GM12878 (cell line): ENCODE results near the gene RTF1. TPM values are rescaled to one million over a fixed set of nuclear protein-coding genes. Genes with fewer than 3 reads are reported as not detected.
A peak's percentile ranks its signal among the peaks of the same experiment; 100 is the strongest.

Experiments used
- ATAC-seq: fragments of 200-7000 bp; cut with Tn5 transposase; 3 replicates; pipeline ENCODE4 v1.9.1; 2020; ENCODE audit warnings: mild to moderate bottlenecking, moderate library complexity
- BruUV-seq: library from RNA; stranded (reverse); fragments of 400-500 nt; replicated peaks from 2 replicates; lab custom pipeline; 2021; lab: Mats Ljungman, UMichigan
- CTCF ChIA-PET: fragments of 300-600 bp; sonication (Branson Sonifier 250); formaldehyde crosslinking; extraction: SDS; loops from one replicate; lab custom pipeline; 2021; ENCODE audit warnings: inconsistent platforms; lab: Yijun Ruan, JAX
- POLR2A ChIA-PET: fragments of 350-600 bp; formaldehyde crosslinking; extraction: SDS; loops from one replicate; lab custom pipeline; 2021; ENCODE audit warnings: inconsistent platforms; lab: Charles Lee
- RAD21 ChIA-PET: fragments of 300-600 bp; sonication (Branson Sonifier 250); formaldehyde crosslinking; loops from one replicate; lab custom pipeline; 2023; ENCODE audit warnings: antibody characterized with exemption; ENCODE audit not compliant: unreplicated experiment; lab: Charles Lee
- SMC1A ChIA-PET: fragments of 300-600 bp; sonication (Branson Sonifier 250); formaldehyde crosslinking; loops from one replicate; lab custom pipeline; 2023; ENCODE audit not compliant: unreplicated experiment, uncharacterized antibody; lab: Charles Lee
- DNase-seq: peaks from one replicate; pipeline ENCODE4 v3.0.0-alpha.2; 2011; ENCODE audit warnings: low read depth, low spot score
- FAIRE-seq: peaks from 3 replicates; lab custom pipeline; 2011; peaks lifted over from hg19 to GRCh38; lab: Jason Lieb, UNC
- H2AFZ ChIP-seq: 2 replicates; pipeline ENCODE4 v1.6.0; 2011; ENCODE audit warnings: low read depth, low read length, control low read depth; ENCODE audit not compliant: control insufficient read depth
- H3K27ac ChIP-seq: 2 replicates; pipeline ENCODE4 v1.5.1; 2011; ENCODE audit warnings: control low read depth; ENCODE audit not compliant: control insufficient read depth, insufficient read depth
- H3K27me3 ChIP-seq, 2 experiments: replicated peaks in 1 of 2; 2 replicates each; pipeline versions ENCODE4 v1.6.0 to v1.6.1; 2011; ENCODE audit warnings: low read length in 1 of 2; ENCODE audit not compliant: control insufficient read depth in 2 of 2, insufficient read depth in 2 of 2
- H3K36me3 ChIP-seq, 2 experiments: 2 replicates each; pipeline ENCODE4 v1.5.1; 2011; ENCODE audit warnings: low read length in 1 of 2; ENCODE audit not compliant: control insufficient read depth in 2 of 2, insufficient read depth in 2 of 2
- H3K4me1 ChIP-seq: 2 replicates; pipeline ENCODE4 v1.6.1; 2011; ENCODE audit warnings: mild to moderate bottlenecking, low read length, moderate library complexity, mixed read lengths; ENCODE audit not compliant: control insufficient read depth, insufficient read depth
- H3K4me2 ChIP-seq: 2 replicates; pipeline ENCODE4 v1.6.0; 2011; ENCODE audit warnings: control low read depth; ENCODE audit not compliant: control insufficient read depth, insufficient read depth
- H3K4me3 ChIP-seq: fragments of 200-600 bp; sonication (generic); 2 replicates; pipeline ENCODE4 v1.5.1; 2016
- H3K79me2 ChIP-seq: 2 replicates; pipeline ENCODE4 v1.6.0; 2011; ENCODE audit warnings: low read length; ENCODE audit not compliant: control insufficient read depth, insufficient read depth
- H3K9ac ChIP-seq: 2 replicates; pipeline ENCODE4 v1.8.0; 2011; ENCODE audit warnings: low read length, control low read depth, mixed read lengths; ENCODE audit not compliant: control insufficient read depth, insufficient read depth
- H3K9me3 ChIP-seq: replicated peaks from 3 replicates; pipeline ENCODE4 v1.5.1; 2011; ENCODE audit warnings: mild to moderate bottlenecking, low read length; ENCODE audit not compliant: control insufficient read depth, insufficient read depth
- H4K20me1 ChIP-seq: 2 replicates; pipeline ENCODE4 v1.6.0; 2011; ENCODE audit not compliant: control insufficient read depth, insufficient read depth
- BCL3 ChIP-seq: IDR thresholded peaks from 2 replicates; pipeline ENCODE4 v1.6.1; 2011; ENCODE audit warnings: borderline replicate concordance, low read depth, mild to moderate bottlenecking, moderate library complexity, low read length; ENCODE audit not compliant: insufficient read depth, poor library complexity, severe bottlenecking
- CTCF ChIP-seq, 3 experiments: IDR thresholded peaks in 2 of 3; conservative IDR thresholded peaks in 1 of 3; 2 replicates each; pipeline ENCODE4 v1.5.1; 2011; ENCODE audit warnings: low read depth in 3 of 3, low read length in 3 of 3, mild to moderate bottlenecking in 3 of 3, control low read depth in 2 of 3, moderate library complexity in 2 of 3, inconsistent platforms in 1 of 3, mixed read lengths in 1 of 3; ENCODE audit not compliant: control insufficient read depth in 2 of 3, insufficient read depth in 1 of 3; ENCODE audit errors: extremely low read depth in 1 of 3
- FOXM1 ChIP-seq: IDR thresholded peaks from 2 replicates; pipeline ENCODE4 v1.6.1; 2012; ENCODE audit warnings: low read depth, mild to moderate bottlenecking, inconsistent platforms, low read length, moderate library complexity
- GATAD2B ChIP-seq: fragments of 450-650 bp; conservative IDR thresholded peaks from 2 replicates; pipeline ENCODE4 v1.6.1; 2017; ENCODE audit warnings: low read depth, mild to moderate bottlenecking, moderate library complexity
- NR2C2 ChIP-seq: IDR thresholded peaks from 2 replicates; pipeline ENCODE4 v1.6.1; 2011; ENCODE audit warnings: borderline replicate concordance, low read depth; ENCODE audit not compliant: control insufficient read depth, insufficient read length
- RAD21 ChIP-seq: IDR thresholded peaks from 2 replicates; pipeline ENCODE4 v1.6.1; 2011; ENCODE audit warnings: mild to moderate bottlenecking, low read depth, low read length, moderate library complexity; ENCODE audit not compliant: insufficient read depth
- RB1 ChIP-seq: fragments of 450-650 bp; formaldehyde crosslinking; IDR thresholded peaks from 2 replicates; pipeline ENCODE4 v1.6.1; 2017; ENCODE audit warnings: mild to moderate bottlenecking, borderline replicate concordance
- SMAD5 ChIP-seq: IDR thresholded peaks from 2 replicates; pipeline ENCODE4 v1.6.1; 2016; ENCODE audit warnings: antibody characterized with exemption, low read depth
- SMC3 ChIP-seq: IDR thresholded peaks from 2 replicates; pipeline ENCODE4 v1.6.1; 2011; ENCODE audit warnings: low read length, improper control_type of control experiment, borderline replicate concordance
- ZNF207 ChIP-seq: fragments of 450-650 bp; IDR thresholded peaks from 2 replicates; pipeline ENCODE4 v1.6.1; 2014; ENCODE audit warnings: antibody characterized with exemption, mild to moderate bottlenecking, borderline replicate concordance
- ZNF687 ChIP-seq: fragments of 450-650 bp; IDR thresholded peaks from 2 replicates; pipeline ENCODE4 v1.6.1; 2017; ENCODE audit warnings: mild to moderate bottlenecking, moderate library complexity
- WGBS: methylation state at CpG from one replicate; pipeline ENCODE4 v1.1.6; 2016; ENCODE audit warnings: low lambda C conversion rate; ENCODE audit not compliant: insufficient replicate concordance, insufficient coverage; ENCODE audit errors: missing lambda C conversion rate; 5-methylcytosine and 5-hydroxymethylcytosine counted together
- in situ Hi-C: fragments of 300-500 bp; cut with MboI; formaldehyde crosslinking; loops from 9 replicates; pipeline ENCODE4 v1.14.3; 2018; ENCODE audit warnings: mixed read lengths
- intact Hi-C: fragments of 100-400 bp; cut with micrococcal nuclease; formaldehyde crosslinking; loops from one replicate; pipeline ENCODE4 v1.14.2; 2022; ENCODE audit not compliant: unreplicated experiment
- polyA plus RNA-seq, 11 experiments: library from polyadenylated mRNA; depleted of rRNA in 4 of 11; unstranded in 6 of 11; stranded (reverse) in 5 of 11; fragments of >200 nt; fragmentation: Nextera tagmentation in 4 of 11; fragmentation: Illumina TruSeq in 1 of 11; extraction: Ambion mirVana in 4 of 11; extraction: Trizol in 1 of 11; gene quantifications; 1 replicate in 1 of 11; 2 replicates in 10 of 11; pipeline versions ENCODE4 v1.2.1 to v1.2.3, GENCODE V29; 2011 to 2016; ENCODE audit warnings: inconsistent platforms in 2 of 11, missing spikeins in 2 of 11, low read depth in 1 of 11
- total RNA-seq, 4 experiments: library from RNA; depleted of rRNA in 3 of 4; stranded (reverse); fragments of >200 nt in 3 of 4; fragmentation: Illumina TruSeq in 1 of 4; extraction: Trizol in 1 of 4; gene quantifications; 2 replicates each; pipeline versions ENCODE4 v1.2.1 to v1.2.3, GENCODE V29; 2013 to 2021

The RTF1 gene
- total and polyA plus RNA-seq, 10 of the 15 experiments (the other 5 are each of a cell fraction or from before 2014, with no cell fraction given) = 7.2 to 67.9 (median 32.3) TPM

- DNase-seq (no peak), ATAC-seq (peak; percentile 65), FAIRE-seq (peak; percentile 62)
- ChIA-PET POLR2A (interaction anchor here (0.5 to 0.9 kb wide), 4 partner anchors 26 to 599 kb away, joined by 3 to 5 read pairs (median 4); no protein-coding TSS in a partner anchor), CTCF (interaction anchor here (0.6 to 3.1 kb wide), 56 partner anchors 10 to 464 kb away, joined by 3 to 33 read pairs (median 4); partner anchors contain the start of genes ITPKA, LTK, MAPKBP1 and NDUFAF1), SMC1A (interaction anchor here (0.6 to 2.4 kb wide), 38 partner anchors 9 to 439 kb away, joined by 3 to 14 read pairs (median 4); partner anchors contain the start of genes LTK, MAPKBP1 and RPAP1), RAD21 (interaction anchor here (0.6 to 3.5 kb wide), 29 partner anchors 13 to 618 kb away, joined by 3 to 20 read pairs (median 4); partner anchors contain the start of genes ITPKA, LTK, MAPKBP1 and MGA)
- no TSS peak for BruUV-seq
- Histone ChIP-seq H3K27me3 (no peaks in the 10 kb centered on the region), H3K36me3 (peaks cover 7 to 34% of the 10 kb centered on the region in 2 experiments), H2AFZ (no peak overlapping the region), H3K9ac (no peak overlapping the region), H3K9me3 (no peaks in the 10 kb centered on the region), H3K4me1 (no peaks in the 10 kb centered on the region), H3K4me2 (no peak overlapping the region), H3K27ac (no peak overlapping the region), H4K20me1 (no peaks in the 10 kb centered on the region), H3K4me3 (no peak overlapping the region), H3K79me2 (no peaks in the 10 kb centered on the region)
- intact Hi-C loops = loop anchor here (5.0 to 10.0 kb wide), 4 partner anchors 91 to 346 kb away; partner anchors contain the start of gene TYRO3
- WGBS = 90% methylated on average over 8 of the region's 8 CpGs
- in situ Hi-C loops = no loop called here
- peak; percentile 96 for TF ChIP-seq RAD21
- no peak for TF ChIP-seq BCL3
- TF ChIP-seq RB1 = peak; percentile 46; the same call in 1 of the 2 replicates
- TF ChIP-seq FOXM1 = no peak
- TF ChIP-seq NR2C2 = no peak
- TF ChIP-seq ZNF207 = peak; percentile 64; the same call in 1 of the 2 replicates
- no peak for TF ChIP-seq ZNF687
- TF ChIP-seq SMC3 = peak; percentile 84
- TF ChIP-seq SMAD5 = no peak
- peak; percentile 96 to 99 (median 99) for TF ChIP-seq CTCF (IDR thresholded peaks at IDR 0.05 in 2 of 3, conservative IDR thresholded peaks at IDR 0.05 in 1 of 3; ENCODE audit: control insufficient read depth in 2 of 3, extremely low read depth in 1 of 3, insufficient read depth in 1 of 3, low read depth in 3 of 3, low read length in 3 of 3)
- no peak for TF ChIP-seq GATAD2B
Observed at GRCh38 chr15:41465822-41466421, 49.0 kb downstream of the RTF1 start.
